COLO668 (cell line): Measurements from ENCODE around the gene PROSER3.
"Not testable (repeated sequence)": the region's sequence is repeated elsewhere in the genome, so short reads cannot be mapped to it uniquely, and the experiment has no call there.

ENCODE experiments used
- DNase-seq: peaks from one replicate; lab custom pipeline; 2025; ENCODE audit not compliant: unreplicated experiment; lab: John Stamatoyannopoulos, UW

Gene PROSER3

GRCh38 chr19:35722461-35722860 lies 35.5 kb upstream of the PROSER3 start:
- no peak for DNase-seq

GRCh38 chr19:35722897-35723296 lies 35.1 kb upstream of the PROSER3 start:
- DNase-seq = no peak

- DNase-seq = no peak
Observed at GRCh38 chr19:35723671-35724070, 34.3 kb upstream of the PROSER3 start.

GRCh38 chr19:35724132-35724531 lies 33.8 kb upstream of the PROSER3 start:
- DNase-seq = not testable (repeated sequence)

GRCh38 chr19:35724560-35724959 lies 33.4 kb upstream of the PROSER3 start:
- no peak for DNase-seq

- DNase-seq = no peak
Observed at GRCh38 chr19:35725216-35725861, 32.6 kb upstream of the PROSER3 start.

GRCh38 chr19:35727053-35727955 lies 30.7 kb upstream of the PROSER3 start:
- DNase-seq = no peak

GRCh38 chr19:35727956-35728706 lies 29.8 kb upstream of the PROSER3 start:
- DNase-seq = no peak

- no peak for DNase-seq
Observed at GRCh38 chr19:35729021-35729420, 29.0 kb upstream of the PROSER3 start.

GRCh38 chr19:35729763-35730162 lies 28.2 kb upstream of the PROSER3 start:
- DNase-seq = no peak

- DNase-seq = no peak
Observed at GRCh38 chr19:35730326-35730725, 27.6 kb upstream of the PROSER3 start.

GRCh38 chr19:35731353-35731752 lies 26.6 kb upstream of the PROSER3 start:
- DNase-seq = no peak

- no peak for DNase-seq
Observed at GRCh38 chr19:35731779-35732405, 26.1 kb upstream of the PROSER3 start.

GRCh38 chr19:35732540-35733179 lies 25.3 kb upstream of the PROSER3 start:
- no peak for DNase-seq

- DNase-seq = no peak
Observed at GRCh38 chr19:35733180-35734125, 24.5 kb upstream of the PROSER3 start.

GRCh38 chr19:35734273-35734672 lies 23.7 kb upstream of the PROSER3 start:
- DNase-seq = no peak

GRCh38 chr19:35734889-35735288 lies 23.1 kb upstream of the PROSER3 start:
- no peak for DNase-seq

- no peak for DNase-seq
Observed at GRCh38 chr19:35736913-35737886, 20.8 kb upstream of the PROSER3 start.
